ENCODE data around the gene TM2D1.

The TM2D1 gene

GRCh38 chr1:61636814-61637213, 88.1 kb downstream of the TM2D1 start:
- no peaks in the 10 kb centered on the region for H3K27me3 ChIP-seq (ENCODE audit: control insufficient read depth in 1 of 2, insufficient read depth in 2 of 2, low read length in 2 of 2)
- H3K9me3 ChIP-seq (ENCODE audit: control insufficient read depth in 1 of 2, low read length in 2 of 2), result no peaks in the 10 kb centered on the region
- no peak overlapping the region for H3K9ac ChIP-seq (ENCODE audit: low read depth in 1 of 2, low read length in 2 of 2)
- no peak overlapping the region for H3K27ac ChIP-seq (ENCODE audit: low read depth, low read length)
- no peak overlapping the region for H3K4me3 ChIP-seq (ENCODE audit: low read depth in 1 of 2, low read length in 2 of 2)
- peaks cover 0 to 3% of the 10 kb centered on the region in 2 donors for H3K4me1 ChIP-seq (ENCODE audit: control insufficient read depth in 1 of 2, insufficient read depth in 2 of 2, low read length in 2 of 2)
- H3K36me3 ChIP-seq (ENCODE audit: control insufficient read depth in 1 of 2, insufficient read depth in 2 of 2, low read length in 2 of 2), result no peaks in the 10 kb centered on the region

GRCh38 chr1:61636376-61636775, 88.6 kb downstream of the TM2D1 start:
- no peaks in the 10 kb centered on the region for H3K27me3 ChIP-seq (ENCODE audit: control insufficient read depth in 1 of 2, insufficient read depth in 2 of 2, low read length in 2 of 2)
- H3K9me3 ChIP-seq (ENCODE audit: control insufficient read depth in 1 of 2, low read length in 2 of 2), result no peaks in the 10 kb centered on the region
- H3K4me3 ChIP-seq (ENCODE audit: low read depth in 1 of 2, low read length in 2 of 2), result no peak overlapping the region
- no peaks in the 10 kb centered on the region for H3K36me3 ChIP-seq (ENCODE audit: control insufficient read depth in 1 of 2, insufficient read depth in 2 of 2, low read length in 2 of 2)
- no peak overlapping the region for H3K27ac ChIP-seq (ENCODE audit: low read depth, low read length)
- H3K9ac ChIP-seq (ENCODE audit: low read depth in 1 of 2, low read length in 2 of 2), result no peak overlapping the region
- H3K4me1 ChIP-seq (ENCODE audit: control insufficient read depth in 1 of 2, insufficient read depth in 2 of 2, low read length in 2 of 2), result peaks cover 0 to under 1% of the 10 kb centered on the region in 2 donors

DNA sequence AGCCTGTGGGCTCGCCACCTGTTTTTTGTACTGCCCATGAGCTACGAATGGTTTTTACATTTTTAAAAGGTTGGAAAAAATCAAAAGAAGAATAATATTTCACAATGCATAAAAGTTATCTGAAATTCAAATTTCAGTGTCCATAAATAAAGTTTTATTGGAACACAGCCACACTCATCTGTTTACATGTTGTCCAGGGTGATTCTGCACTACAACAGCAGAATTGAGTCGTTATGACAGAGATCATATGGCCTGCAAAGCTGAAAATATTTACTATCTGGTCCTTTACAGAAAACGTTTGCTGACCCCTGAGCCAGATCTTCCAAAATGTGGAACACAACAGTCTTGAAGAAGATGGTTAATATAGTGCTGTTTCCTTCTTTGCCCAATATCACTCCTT, 89.4 kb downstream of the TM2D1 start:
- H3K9ac ChIP-seq (ENCODE audit: low read depth in 1 of 2, low read length in 2 of 2), result no peak overlapping the region
- H3K9me3 ChIP-seq (ENCODE audit: control insufficient read depth in 1 of 2, low read length in 2 of 2), result no peaks in the 10 kb centered on the region
- no peaks in the 10 kb centered on the region for H3K27me3 ChIP-seq (ENCODE audit: control insufficient read depth in 1 of 2, insufficient read depth in 2 of 2, low read length in 2 of 2)
- H3K36me3 ChIP-seq (ENCODE audit: control insufficient read depth in 1 of 2, insufficient read depth in 2 of 2, low read length in 2 of 2), result no peaks in the 10 kb centered on the region
- no peaks in the 10 kb centered on the region for H3K4me1 ChIP-seq (ENCODE audit: control insufficient read depth in 1 of 2, insufficient read depth in 2 of 2, low read length in 2 of 2)
- no peak overlapping the region for H3K4me3 ChIP-seq (ENCODE audit: low read depth in 1 of 2, low read length in 2 of 2)
- no peak overlapping the region for H3K27ac ChIP-seq (ENCODE audit: low read depth, low read length)

DNA sequence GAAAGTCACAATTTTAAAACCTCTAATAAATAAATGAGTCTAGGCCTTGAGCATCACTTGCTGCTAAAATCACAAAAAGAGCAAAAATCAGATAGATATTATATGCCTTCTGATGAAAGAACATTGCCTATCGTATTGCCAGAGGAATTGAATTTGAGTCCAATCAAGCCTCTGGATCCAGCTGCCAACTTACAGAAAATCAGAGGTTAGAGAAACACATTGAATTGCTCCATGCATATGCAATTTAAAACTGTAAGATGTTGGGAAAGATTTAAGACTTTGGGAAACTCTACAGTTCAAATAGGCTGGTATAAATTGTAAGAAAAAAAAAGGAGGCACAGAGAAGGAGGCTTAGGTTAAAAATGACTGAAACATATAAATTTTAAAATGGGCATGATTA, 93.5 kb downstream of the TM2D1 start:
- no peaks in the 10 kb centered on the region for H3K36me3 ChIP-seq (ENCODE audit: control insufficient read depth in 1 of 2, insufficient read depth in 2 of 2, low read length in 2 of 2)
- no peak overlapping the region for H3K27ac ChIP-seq (ENCODE audit: low read depth, low read length)

More for the DNA sequence above, 93.5 kb downstream of the TM2D1 start:
- Histone ChIP-seq H3K27me3 (ENCODE audit: control insufficient read depth in 1 of 2, insufficient read depth in 2 of 2, low read length in 2 of 2) (no peaks in the 10 kb centered on the region), H3K9me3 (ENCODE audit: control insufficient read depth in 1 of 2, low read length in 2 of 2) (no peaks in the 10 kb centered on the region), H3K9ac (ENCODE audit: low read depth in 1 of 2, low read length in 2 of 2) (no peak overlapping the region), H3K4me1 (ENCODE audit: control insufficient read depth in 1 of 2, insufficient read depth in 2 of 2, low read length in 2 of 2) (no peaks in the 10 kb centered on the region), H3K4me3 (ENCODE audit: low read depth in 1 of 2, low read length in 2 of 2) (no peak overlapping the region)
